Esophagus (tissue), 2 donors: Measurements from ENCODE around the gene GALNT9. TPM values are rescaled to one million over a fixed set of nuclear protein-coding genes. Genes with fewer than 3 reads are reported as not detected.

ENCODE experiments used
- H3K27ac ChIP-seq, 2 donors: one replicate each; pipeline ENCODE4 v1.5.1; 2013; ENCODE audit warnings: low read depth in 2 of 2, mild to moderate bottlenecking in 2 of 2, inconsistent platforms in 1 of 2, low read length in 1 of 2, moderate library complexity in 1 of 2
- H3K27me3 ChIP-seq, 2 donors: one replicate each; pipeline ENCODE4 v1.6.1; 2013; ENCODE audit warnings: low read length in 2 of 2, control low read depth in 1 of 2, mild to moderate bottlenecking in 1 of 2; ENCODE audit not compliant: insufficient read depth in 2 of 2, control insufficient read depth in 1 of 2
- H3K36me3 ChIP-seq, 2 donors: one replicate each; pipeline ENCODE4 v1.6.1; 2013; ENCODE audit warnings: low read length in 1 of 2; ENCODE audit not compliant: control insufficient read depth in 2 of 2, insufficient read depth in 2 of 2
- H3K4me1 ChIP-seq, 2 donors: one replicate each; pipeline ENCODE4 v1.6.1; 2013; ENCODE audit warnings: low read length in 1 of 2; ENCODE audit not compliant: control insufficient read depth in 2 of 2, insufficient read depth in 2 of 2
- H3K4me3 ChIP-seq, 2 donors: one replicate each; pipeline ENCODE4 v1.5.1; 2013; ENCODE audit warnings: low read length in 2 of 2, mild to moderate bottlenecking in 2 of 2, low read depth in 1 of 2, moderate library complexity in 1 of 2
- H3K9me3 ChIP-seq, 2 donors: one replicate each; pipeline ENCODE4 v1.6.1; 2013; ENCODE audit warnings: mild to moderate bottlenecking in 2 of 2, low read depth in 1 of 2, low read length in 1 of 2, moderate library complexity in 1 of 2; ENCODE audit not compliant: control insufficient read depth in 2 of 2, insufficient read depth in 1 of 2
- WGBS, 2 donors: extraction: QIAGEN DNeasy Blood & Tissue Kit; methylation state at CpG; one replicate each; pipeline ENCODE4 v1.1.7; 2013; 5-methylcytosine and 5-hydroxymethylcytosine counted together
- polyA plus RNA-seq, 2 donors: library from polyadenylated mRNA; stranded (reverse); fragments of 200-250 nt; gene quantifications; one replicate each; pipeline ENCODE4 v1.2.3, GENCODE V29; 2013
- donor health status: healthy with polysubstance abuse.
- donor health status: Bipolar disorder and iron deficiency.

GALNT9 gene
- polyA plus RNA-seq, 2 donors: not detected

GRCh38 chr12:132276827-132277373 is 52.5 kb downstream of the GALNT9 start:
- Histone ChIP-seq H3K4me3 (no peak overlapping the region), H3K9me3 (no peaks in the 10 kb centered on the region), H3K4me1 (peaks cover 0 to 7% of the 10 kb centered on the region in 2 donors), H3K27ac (no peak overlapping the region), H3K27me3 (peaks cover 0 to 16% of the 10 kb centered on the region in 2 donors), H3K36me3 (no peaks in the 10 kb centered on the region)
- WGBS, 2 donors: 28 to 38% methylated on average over 12 of the region's 12 CpGs

- Histone ChIP-seq H3K36me3 (no peaks in the 10 kb centered on the region), H3K4me3 (no peak overlapping the region), H3K4me1 (peaks cover 0 to 9% of the 10 kb centered on the region in 2 donors), H3K9me3 (no peaks in the 10 kb centered on the region), H3K27ac (no peak overlapping the region), H3K27me3 (peaks cover 0 to 16% of the 10 kb centered on the region in 2 donors)
- WGBS, 2 donors: 81 to 83% methylated on average over 20 of the region's 20 CpGs
These were observed 53.1 kb downstream of the GALNT9 start for GRCh38 chr12:132276066-132276826.

GRCh38 chr12:132275631-132276030 is 53.8 kb downstream of the GALNT9 start:
- 91 to 92% methylated on average over 18 of the region's 18 CpGs for WGBS, 2 donors
- H3K27me3 ChIP-seq: peaks cover 0 to 16% of the 10 kb centered on the region in 2 donors
- H3K36me3 ChIP-seq: no peaks in the 10 kb centered on the region
- no peaks in the 10 kb centered on the region for H3K9me3 ChIP-seq
- H3K27ac ChIP-seq: no peak overlapping the region
- no peak overlapping the region for H3K4me3 ChIP-seq
- peaks cover 0 to 9% of the 10 kb centered on the region in 2 donors for H3K4me1 ChIP-seq

GRCh38 chr12:132275110-132275531 is 54.3 kb downstream of the GALNT9 start:
- H3K4me3 ChIP-seq: no peak overlapping the region
- H3K27me3 ChIP-seq: peaks cover 0 to 16% of the 10 kb centered on the region in 2 donors
- no peak overlapping the region for H3K27ac ChIP-seq
- WGBS, 2 donors: 47 to 55% methylated on average over 12 to 13 of the region's 13 CpGs
- peaks cover 0 to 9% of the 10 kb centered on the region in 2 donors for H3K4me1 ChIP-seq
- H3K36me3 ChIP-seq: no peaks in the 10 kb centered on the region
- H3K9me3 ChIP-seq: no peaks in the 10 kb centered on the region

GRCh38 chr12:132273992-132274334 is 55.4 kb downstream of the GALNT9 start:
- H3K4me1 ChIP-seq: peaks cover 0 to 9% of the 10 kb centered on the region in 2 donors
- H3K27me3 ChIP-seq: peaks cover 0 to 16% of the 10 kb centered on the region in 2 donors
- H3K9me3 ChIP-seq: no peaks in the 10 kb centered on the region
- 86 to 88% methylated on average over 11 of the region's 11 CpGs for WGBS, 2 donors
- H3K4me3 ChIP-seq: no peak overlapping the region
- H3K36me3 ChIP-seq: no peaks in the 10 kb centered on the region
- no peak overlapping the region for H3K27ac ChIP-seq

GRCh38 chr12:132272711-132273110 is 56.7 kb downstream of the GALNT9 start:
- 63 to 72% methylated on average over 17 of the region's 17 CpGs for WGBS, 2 donors

GRCh38 chr12:132271755-132272092 is 57.7 kb downstream of the GALNT9 start:
- Histone ChIP-seq H3K27ac (no peak overlapping the region), H3K36me3 (no peaks in the 10 kb centered on the region), H3K4me1 (peaks cover 0 to 5% of the 10 kb centered on the region in 2 donors), H3K27me3 (peaks cover 0 to 5% of the 10 kb centered on the region in 2 donors), H3K4me3 (no peak overlapping the region), H3K9me3 (peaks cover 0 to 5% of the 10 kb centered on the region in 2 donors)
- 65 to 71% methylated on average over 23 of the region's 23 CpGs for WGBS, 2 donors

More at GRCh38 chr12:132272711-132273110, 56.7 kb downstream of the GALNT9 start:
- Histone ChIP-seq H3K4me1 (peaks cover 0 to 11% of the 10 kb centered on the region in 2 donors), H3K36me3 (no peaks in the 10 kb centered on the region), H3K9me3 (peaks cover 0 to 4% of the 10 kb centered on the region in 2 donors), H3K4me3 (no peak overlapping the region), H3K27ac (no peak overlapping the region), H3K27me3 (peaks cover 0 to 12% of the 10 kb centered on the region in 2 donors)

- 62 to 69% methylated on average over 41 of the region's 41 CpGs for WGBS, 2 donors
- H3K27me3 ChIP-seq: peaks cover 0 to 4% of the 10 kb centered on the region in 2 donors
- no peak overlapping the region for H3K4me3 ChIP-seq
- H3K9me3 ChIP-seq: peaks cover 0 to 5% of the 10 kb centered on the region in 2 donors
- H3K4me1 ChIP-seq: peaks cover 0 to 5% of the 10 kb centered on the region in 2 donors
- H3K36me3 ChIP-seq: no peaks in the 10 kb centered on the region
- H3K27ac ChIP-seq: no peak overlapping the region
These were observed 58.2 kb downstream of the GALNT9 start for GRCh38 chr12:132270969-132271754.

- Histone ChIP-seq H3K27me3 (peaks cover 0 to 4% of the 10 kb centered on the region in 2 donors), H3K4me3 (no peak overlapping the region), H3K36me3 (no peaks in the 10 kb centered on the region), H3K27ac (no peak overlapping the region), H3K9me3 (peaks cover 0 to 5% of the 10 kb centered on the region in 2 donors), H3K4me1 (peaks cover 0 to 5% of the 10 kb centered on the region in 2 donors)
- WGBS, 2 donors: 81 to 85% methylated on average over 12 of the region's 12 CpGs
These were observed 58.9 kb downstream of the GALNT9 start for GRCh38 chr12:132270516-132270915.
